ENCODE measurements around the gene RNF31.

Gene RNF31

DNA sequence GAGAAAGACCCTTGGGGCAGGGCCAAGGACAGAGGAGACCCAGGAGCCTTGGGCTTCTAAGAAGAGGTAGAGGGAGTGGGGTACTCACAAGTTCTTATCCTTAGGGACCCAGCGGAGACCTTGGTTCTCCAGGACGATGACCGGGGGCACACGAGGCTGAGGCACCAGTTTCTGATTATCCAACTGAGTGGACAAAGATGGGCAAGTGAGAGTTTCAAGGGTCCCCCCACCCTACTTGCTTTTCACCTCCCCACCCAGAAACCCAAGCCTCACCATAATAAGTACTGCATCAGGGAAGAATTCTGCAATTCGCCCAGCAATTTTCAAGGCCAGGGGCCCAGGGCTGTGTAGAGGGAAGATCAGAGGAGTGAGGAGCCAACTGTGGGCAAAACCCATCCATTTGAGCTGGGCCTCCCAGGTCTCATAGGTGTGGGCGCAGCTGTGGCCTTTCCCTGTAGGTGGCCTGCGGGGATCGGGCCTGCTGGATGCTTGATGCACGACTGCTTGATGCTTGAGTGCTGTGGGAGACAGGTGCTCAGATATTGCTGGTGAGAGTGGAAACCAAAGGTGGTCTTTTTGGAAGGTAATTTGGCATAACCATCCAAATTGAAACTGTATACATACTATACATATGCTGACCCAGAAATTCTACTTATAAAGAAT lies 7.9 kb upstream of the RNF31 start:
- Histone ChIP-seq H3K27ac (no peak overlapping the region), H3K36me3 (peaks cover 39 to 55% (median 46%) of the 10 kb centered on the region in 11 experiments), H3K9ac (peak overlapping the region in 9 of 11 experiments; percentile 21 to 87 (median 36); a peak in 9 of 22 replicates), H3K4me1 (peaks cover 67 to 75% (median 72%) of the 10 kb centered on the region in 10 experiments), H3K9me3 (replicated peaks in 1 of 11) (no peaks in the 10 kb centered on the region), H3K4me2 (peak overlapping the region; percentile 84 to 99 (median 96)), H4K20me1 (peaks cover 0 to 66% (median 45%) of the 10 kb centered on the region in 11 experiments; a peak in 17 of 22 replicates), H3K4me3 (peak overlapping the region in 9 of 10 experiments; percentile 64 to 89 (median 82); a peak in 17 of 20 replicates), H3K27me3 (no peaks in the 10 kb centered on the region)
- no peak for TF ChIP-seq Cebpa-rat (IDR thresholded peaks at IDR 0.05)

- Histone ChIP-seq H3K4me2 (peak within 1 kb of the TSS; percentile 85 to 99 (median 96)), H3K27ac (peak within 1 kb of the TSS; percentile 44 to 93 (median 86); a peak in 21 of 22 replicates), H3K27me3 (no peaks in the 10 kb centered on the region), H3K4me1 (peaks cover 78 to 85% (median 81%) of the 10 kb centered on the region in 10 experiments), H3K9ac (peak within 1 kb of the TSS; percentile 79 to 95 (median 90)), H3K9me3 (replicated peaks in 1 of 11) (no peaks in the 10 kb centered on the region), H3K36me3 (peaks cover 39 to 65% (median 52%) of the 10 kb centered on the region in 11 experiments), H4K20me1 (peaks cover 0 to 70% (median 45%) of the 10 kb centered on the region in 11 experiments; a peak in 17 of 22 replicates), H3K4me3 (peak within 1 kb of the TSS; percentile 64 to 89 (median 82))
- no peak for TF ChIP-seq Cebpa-rat (IDR thresholded peaks at IDR 0.05)
These were observed 6.0 kb upstream of the RNF31 start, which contains the start of gene EMC9 for GRCh38 chr14:24141097-24141880. Gene EMC9 (minus strand): TSS chr14:24141591. CDS start chr14:24141304, 287 bp downstream.

GRCh38 chr14:24143511-24143910 lies 3.8 kb upstream of the RNF31 start:
- Histone ChIP-seq H3K36me3 (peaks cover 26 to 51% (median 40%) of the 10 kb centered on the region in 11 experiments), H3K9me3 (replicated peaks in 1 of 11) (no peaks in the 10 kb centered on the region), H3K9ac (peak overlapping the region in 6 of 11 experiments; percentile 10 to 48 (median 39); a peak in 10 of 22 replicates), H3K27ac (peak overlapping the region in 3 of 11 experiments; percentile 5 to 31 (median 20); a peak in 2 of 22 replicates), H3K4me3 (peak overlapping the region in 5 of 10 experiments; percentile 14 to 46 (median 30); a peak in 6 of 20 replicates), H3K4me2 (peak overlapping the region; percentile 25 to 98 (median 90); a peak in 21 of 22 replicates), H4K20me1 (peaks cover 0 to 58% (median 35%) of the 10 kb centered on the region in 11 experiments; a peak in 18 of 22 replicates), H3K4me1 (peaks cover 64 to 72% (median 67%) of the 10 kb centered on the region in 10 experiments), H3K27me3 (no peaks in the 10 kb centered on the region)
- TF ChIP-seq Cebpa-rat (IDR thresholded peaks at IDR 0.05): no peak

DNA sequence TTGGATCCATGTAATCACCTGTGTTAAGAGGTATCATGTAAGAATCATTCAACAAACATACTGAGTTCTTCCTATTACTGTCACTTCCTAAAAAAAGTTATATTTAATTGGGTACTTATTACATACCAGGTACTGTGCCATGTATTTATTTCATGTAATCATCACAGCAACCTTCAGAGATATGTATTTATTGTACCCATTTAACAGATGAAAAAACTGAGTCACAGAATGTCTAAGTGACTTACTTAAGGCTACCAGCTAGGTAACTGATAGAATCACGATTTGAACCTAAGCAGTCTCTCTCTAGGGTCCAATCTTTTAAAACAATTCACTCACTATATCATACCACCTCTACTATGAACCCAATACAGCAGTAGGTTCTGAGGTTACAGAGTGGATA lies 2.8 kb upstream of the RNF31 start:
- TF ChIP-seq Cebpa-rat (IDR thresholded peaks at IDR 0.05): no peak
- Histone ChIP-seq H3K27me3 (no peaks in the 10 kb centered on the region), H3K27ac (peak overlapping the region in 1 of 11 experiments; percentile 5; a peak in 1 of 22 replicates), H3K4me3 (peak overlapping the region in 3 of 10 experiments; percentile 46 to 99 (median 98); a peak in 3 of 20 replicates), H3K9ac (no peak overlapping the region), H3K9me3 (replicated peaks in 1 of 11) (no peaks in the 10 kb centered on the region), H3K4me1 (peaks cover 64 to 69% (median 67%) of the 10 kb centered on the region in 10 experiments), H4K20me1 (peaks cover 0 to 59% (median 36%) of the 10 kb centered on the region in 11 experiments; a peak in 18 of 22 replicates), H3K4me2 (peak overlapping the region in 10 of 11 experiments; percentile 85 to 98 (median 96); a peak in 20 of 22 replicates), H3K36me3 (peaks cover 24 to 51% (median 40%) of the 10 kb centered on the region in 11 experiments)

DNA sequence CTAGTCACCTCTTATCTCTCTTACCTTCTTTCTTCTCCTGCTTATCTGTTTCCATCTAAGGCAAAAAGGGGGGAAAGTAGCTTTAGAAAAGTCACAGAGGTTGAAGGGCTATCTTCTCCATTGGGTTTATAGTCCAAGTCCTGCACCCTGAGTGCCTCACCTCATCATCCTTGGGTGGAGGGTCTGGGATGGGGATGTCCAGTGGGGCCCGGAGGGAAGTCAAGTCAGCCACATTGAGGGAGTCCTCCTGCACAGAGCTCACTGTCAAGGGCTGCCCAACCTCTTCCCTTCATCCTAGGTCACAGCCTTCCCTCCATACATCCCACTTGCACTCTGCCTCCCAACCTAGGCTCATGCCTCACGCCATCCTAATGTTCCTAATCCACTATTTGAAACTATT lies 2.1 kb upstream of the RNF31 start:
- peak overlapping the region; percentile 85 to 98 (median 95) for H3K4me2 ChIP-seq
- peak overlapping the region in 9 of 11 experiments; percentile 89 to 96 (median 91); a peak in 19 of 22 replicates for H3K9ac ChIP-seq
- TF ChIP-seq Cebpa-rat (IDR thresholded peaks at IDR 0.05): no peak
- H4K20me1 ChIP-seq: peaks cover 3 to 59% (median 39%) of the 10 kb centered on the region in 11 experiments; a peak in 18 of 22 replicates
- H3K36me3 ChIP-seq: peaks cover 29 to 54% (median 44%) of the 10 kb centered on the region in 11 experiments
- peak overlapping the region in 6 of 11 experiments; percentile 83 to 94 (median 88); a peak in 7 of 22 replicates for H3K27ac ChIP-seq
- no peaks in the 10 kb centered on the region for H3K27me3 ChIP-seq
- no peaks in the 10 kb centered on the region for H3K9me3 ChIP-seq (replicated peaks in 1 of 11)
- peak overlapping the region; percentile 88 to 99 (median 92) for H3K4me3 ChIP-seq
- H3K4me1 ChIP-seq: peaks cover 59 to 66% (median 61%) of the 10 kb centered on the region in 10 experiments

GRCh38 chr14:24145690-24146452 lies 1.4 kb upstream of the RNF31 start:
- peaks cover 35 to 60% (median 51%) of the 10 kb centered on the region in 11 experiments for H3K36me3 ChIP-seq
- no peaks in the 10 kb centered on the region for H3K9me3 ChIP-seq (replicated peaks in 1 of 11)
- H3K27ac ChIP-seq: peak overlapping the region; percentile 27 to 94 (median 88); a peak in 21 of 22 replicates
- peaks cover 4 to 59% (median 43%) of the 10 kb centered on the region in 11 experiments; a peak in 18 of 22 replicates for H4K20me1 ChIP-seq
- H3K4me1 ChIP-seq: peaks cover 57 to 72% (median 59%) of the 10 kb centered on the region in 10 experiments
- H3K9ac ChIP-seq: peak overlapping the region; percentile 79 to 96 (median 90)
- H3K4me2 ChIP-seq: peak overlapping the region; percentile 85 to 98 (median 95)
- TF ChIP-seq Cebpa-rat (IDR thresholded peaks at IDR 0.05): no peak
- H3K4me3 ChIP-seq: peak overlapping the region; percentile 88 to 99 (median 92)
- H3K27me3 ChIP-seq: no peaks in the 10 kb centered on the region

DNA sequence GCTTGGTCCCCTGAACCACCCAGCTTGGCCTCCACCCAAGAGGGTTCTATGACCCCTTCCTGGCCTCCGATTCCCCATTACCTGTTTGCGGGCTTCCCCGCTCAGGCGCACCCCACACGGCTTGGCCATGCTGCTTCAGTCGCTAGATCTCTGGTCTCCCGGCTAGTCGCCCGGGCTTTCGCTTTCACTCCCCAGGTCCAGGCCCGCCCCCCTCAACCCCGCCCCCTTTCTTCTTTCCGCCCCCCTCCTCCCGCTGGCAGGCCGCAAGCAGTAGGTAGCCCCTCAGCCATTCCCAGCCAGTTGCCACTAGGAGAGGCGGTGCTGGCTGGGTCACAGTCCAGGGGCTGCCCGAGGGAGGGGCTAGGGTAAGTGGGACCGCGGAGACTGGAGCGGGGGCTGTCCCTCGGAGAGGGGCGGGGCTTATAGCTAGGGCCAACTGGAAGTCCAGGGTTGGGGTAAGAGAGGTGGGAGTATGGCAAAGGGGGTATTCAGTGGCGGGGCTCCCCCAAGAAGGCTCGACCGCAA lies 783 bp upstream of the RNF31 start, which contains the start of gene PSME2:
PSME2 (minus strand) TSS at position 158 of the 525 bp plus-strand sequence; CDS start at position 129, 29 bp downstream.
- no peak for TF ChIP-seq Cebpa-rat (IDR thresholded peaks at IDR 0.05)
- Histone ChIP-seq H3K27me3 (no peaks in the 10 kb centered on the region), H3K4me3 (peak within 1 kb of the TSS; percentile 88 to 99 (median 92)), H4K20me1 (peaks cover 4 to 63% (median 48%) of the 10 kb centered on the region in 11 experiments; a peak in 18 of 22 replicates), H3K36me3 (peaks cover 42 to 67% (median 57%) of the 10 kb centered on the region in 11 experiments), H3K9ac (peak within 1 kb of the TSS; percentile 87 to 96 (median 90)), H3K4me1 (peaks cover 57 to 74% (median 59%) of the 10 kb centered on the region in 10 experiments), H3K9me3 (replicated peaks in 1 of 11) (no peaks in the 10 kb centered on the region), H3K4me2 (peak within 1 kb of the TSS; percentile 95 to 100 (median 97)), H3K27ac (peak within 1 kb of the TSS; percentile 57 to 94 (median 88))
